ENCODE measurements around the gene CACNB2. TPM values are rescaled to one million over a fixed set of nuclear protein-coding genes. Genes with fewer than 3 reads are reported as not detected.

CACNB2 gene
- total RNA-seq, 4 donors from 2014 or later: 1.6 to 13.8 (median 5.0) TPM

DNA sequence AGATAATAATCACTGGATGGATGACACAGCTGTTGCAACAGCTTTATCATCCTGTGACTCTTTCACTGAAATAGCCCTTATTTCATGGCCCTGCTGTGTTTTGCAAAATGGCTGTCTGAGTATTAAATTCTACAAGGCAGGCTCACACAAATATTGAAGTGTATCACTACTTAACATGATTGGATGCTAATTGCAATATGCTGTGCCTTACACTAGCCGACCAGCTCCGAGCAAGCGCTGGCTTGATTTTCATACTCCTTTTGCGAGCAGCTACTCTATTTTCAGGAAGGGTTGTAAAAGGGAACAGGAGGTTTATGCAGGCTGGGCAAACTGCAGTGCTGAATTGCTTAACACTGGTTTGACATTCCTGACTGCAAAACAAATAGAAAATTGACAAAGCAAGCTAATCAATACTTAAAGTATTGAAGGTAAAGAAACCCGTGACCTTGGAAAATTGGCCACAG, 121.6 kb downstream of the CACNB2 start:
- Histone ChIP-seq H3K9me3 (no peaks in the 10 kb centered on the region), H3K4me3 (no peak overlapping the region), H3K27ac (no peak overlapping the region), H3K27me3 (no peaks in the 10 kb centered on the region), H3K4me1 (no peaks in the 10 kb centered on the region), H3K36me3 (no peaks in the 10 kb centered on the region)
- WGBS, 2 donors: 76 to 79% methylated on average over 5 of the region's 5 CpGs
- no peak for TF ChIP-seq POLR2A (IDR thresholded peaks at IDR 0.05)
- TF ChIP-seq EP300 (IDR thresholded peaks at IDR 0.05): no peak
- TF ChIP-seq, protein P1, sequence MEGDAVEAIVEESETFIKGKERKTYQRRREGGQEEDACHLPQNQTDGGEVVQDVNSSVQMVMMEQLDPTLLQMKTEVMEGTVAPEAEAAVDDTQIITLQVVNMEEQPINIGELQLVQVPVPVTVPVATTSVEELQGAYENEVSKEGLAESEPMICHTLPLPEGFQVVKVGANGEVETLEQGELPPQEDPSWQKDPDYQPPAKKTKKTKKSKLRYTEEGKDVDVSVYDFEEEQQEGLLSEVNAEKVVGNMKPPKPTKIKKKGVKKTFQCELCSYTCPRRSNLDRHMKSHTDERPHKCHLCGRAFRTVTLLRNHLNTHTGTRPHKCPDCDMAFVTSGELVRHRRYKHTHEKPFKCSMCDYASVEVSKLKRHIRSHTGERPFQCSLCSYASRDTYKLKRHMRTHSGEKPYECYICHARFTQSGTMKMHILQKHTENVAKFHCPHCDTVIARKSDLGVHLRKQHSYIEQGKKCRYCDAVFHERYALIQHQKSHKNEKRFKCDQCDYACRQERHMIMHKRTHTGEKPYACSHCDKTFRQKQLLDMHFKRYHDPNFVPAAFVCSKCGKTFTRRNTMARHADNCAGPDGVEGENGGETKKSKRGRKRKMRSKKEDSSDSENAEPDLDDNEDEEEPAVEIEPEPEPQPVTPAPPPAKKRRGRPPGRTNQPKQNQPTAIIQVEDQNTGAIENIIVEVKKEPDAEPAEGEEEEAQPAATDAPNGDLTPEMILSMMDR (IDR thresholded peaks at IDR 0.05): no peak
- no peak for DNase-seq (ENCODE audit: low spot score in 2 of 2)

DNA sequence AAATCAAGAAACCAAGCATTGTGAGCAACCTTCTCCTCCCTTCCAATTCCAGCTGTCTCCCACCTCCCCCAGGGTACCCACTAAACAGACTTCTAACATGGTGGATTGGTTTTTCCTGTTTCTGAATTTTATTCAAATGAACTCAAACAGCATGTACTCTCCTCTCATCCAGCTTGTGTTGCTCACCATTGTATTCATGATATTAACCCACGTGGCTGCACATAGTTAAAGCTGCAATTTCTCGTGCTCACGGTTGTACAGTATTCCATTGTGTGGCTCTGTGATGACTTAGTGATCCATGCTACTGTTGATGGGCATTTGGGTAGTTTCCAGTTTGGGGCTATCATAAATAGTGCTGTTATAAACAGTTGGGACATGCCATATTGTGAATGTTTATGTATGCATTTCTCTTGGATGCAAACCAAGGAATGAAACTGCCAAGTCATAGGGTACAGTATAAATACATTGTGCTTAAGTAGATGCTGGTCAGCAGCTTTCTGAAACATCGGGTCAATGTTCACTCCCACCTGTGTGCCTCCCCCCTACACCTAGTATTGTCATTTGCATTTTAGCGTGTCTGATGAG, 124.3 kb downstream of the CACNB2 start:
- Histone ChIP-seq H3K4me3 (no peak overlapping the region), H3K27me3 (no peaks in the 10 kb centered on the region), H3K9me3 (no peaks in the 10 kb centered on the region), H3K4me1 (no peaks in the 10 kb centered on the region), H3K27ac (no peak overlapping the region), H3K36me3 (no peaks in the 10 kb centered on the region)
- no peak for DNase-seq (ENCODE audit: low spot score in 2 of 2)
- 62 to 65% methylated on average over 5 of the region's 5 CpGs for WGBS, 2 donors
- TF ChIP-seq, protein P1 (IDR thresholded peaks at IDR 0.05): no peak
- TF ChIP-seq POLR2A (IDR thresholded peaks at IDR 0.05) (no peak), EP300 (IDR thresholded peaks at IDR 0.05) (no peak)

DNA sequence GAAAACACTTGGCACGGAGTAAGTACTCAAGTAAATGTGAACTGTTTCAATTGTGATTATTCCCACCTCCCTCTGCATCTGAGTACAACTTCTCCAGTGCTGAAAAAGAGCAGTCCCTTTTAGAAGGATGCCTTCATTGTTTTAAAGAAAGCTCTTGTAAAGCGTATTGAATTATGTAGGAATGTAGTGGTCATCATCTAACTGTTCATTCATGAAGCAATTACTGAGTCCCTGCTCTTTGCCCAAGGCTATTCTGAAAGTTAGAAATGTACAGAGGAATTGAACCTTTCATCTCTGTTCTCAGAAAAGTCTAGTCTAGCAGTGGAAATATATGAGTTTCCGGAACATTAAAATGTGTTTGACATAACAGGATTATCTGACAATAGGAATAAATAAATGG, 127.8 kb downstream of the CACNB2 start:
- H3K27me3 ChIP-seq: no peaks in the 10 kb centered on the region
- no peak for DNase-seq (ENCODE audit: low spot score in 2 of 2)
- H3K36me3 ChIP-seq: no peaks in the 10 kb centered on the region
- no peak overlapping the region for H3K27ac ChIP-seq
- H3K9me3 ChIP-seq: no peaks in the 10 kb centered on the region
- no peaks in the 10 kb centered on the region for H3K4me1 ChIP-seq
- H3K4me3 ChIP-seq: no peak overlapping the region
- TF ChIP-seq POLR2A (IDR thresholded peaks at IDR 0.05): no peak
- TF ChIP-seq, protein P1 (IDR thresholded peaks at IDR 0.05): no peak
- no peak for TF ChIP-seq EP300 (IDR thresholded peaks at IDR 0.05)
- WGBS, 2 donors: 50 to 54% methylated on average over 3 of the region's 3 CpGs

DNA sequence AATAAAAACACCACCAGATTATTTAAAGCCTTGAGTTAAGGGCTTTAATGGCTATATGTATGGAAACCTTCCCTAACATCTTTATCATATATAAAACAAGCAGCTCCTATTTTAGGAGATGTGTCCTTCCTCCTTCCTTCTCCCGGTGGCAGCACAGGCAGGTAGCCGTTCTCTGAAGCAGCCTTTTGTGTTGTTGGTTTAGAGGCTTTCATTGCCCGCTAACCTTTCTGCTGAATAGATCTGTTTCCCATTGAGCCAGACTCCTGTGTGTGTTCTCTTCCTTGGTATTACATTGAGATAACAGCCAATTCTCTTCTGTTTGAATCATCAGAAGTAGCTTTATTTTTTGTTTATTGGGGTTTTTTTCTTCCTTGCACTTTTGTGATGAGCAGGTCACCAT, 131.3 kb downstream of the CACNB2 start:
- DNase-seq (ENCODE audit: low spot score in 2 of 2): no peak

DNA sequence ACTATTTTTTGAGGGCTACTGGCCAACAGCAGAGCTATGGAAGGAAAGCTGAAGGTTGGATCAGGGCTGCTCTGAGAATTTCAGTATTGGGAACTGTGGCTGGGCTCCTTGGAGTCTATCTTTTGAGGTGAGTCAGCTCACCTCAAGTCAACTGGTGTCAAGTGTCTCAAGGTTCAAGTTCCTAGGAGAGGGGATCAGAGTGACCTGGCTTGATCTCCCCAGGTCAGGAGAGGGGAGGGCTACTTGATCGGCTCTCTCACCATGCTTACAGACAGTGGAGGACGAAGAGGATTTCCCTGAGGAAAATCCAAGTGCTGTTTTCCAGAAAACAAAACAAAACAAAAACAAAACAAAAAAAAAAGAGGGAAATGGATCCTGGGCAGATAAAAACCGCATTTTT, 132.8 kb downstream of the CACNB2 start:
- Histone ChIP-seq H3K36me3 (no peaks in the 10 kb centered on the region), H3K4me1 (no peaks in the 10 kb centered on the region), H3K27ac (no peak overlapping the region), H3K27me3 (no peaks in the 10 kb centered on the region), H3K9me3 (no peaks in the 10 kb centered on the region), H3K4me3 (no peak overlapping the region)
- no peak for TF ChIP-seq POLR2A (IDR thresholded peaks at IDR 0.05)
- TF ChIP-seq EP300 (IDR thresholded peaks at IDR 0.05): no peak
- TF ChIP-seq, protein P1 (IDR thresholded peaks at IDR 0.05): no peak
- no peak for DNase-seq (ENCODE audit: low spot score in 2 of 2)
- WGBS, 2 donors: 76 to 78% methylated on average over 3 of the region's 3 CpGs

More for the DNA sequence above, 131.3 kb downstream of the CACNB2 start:
- H3K36me3 ChIP-seq: no peaks in the 10 kb centered on the region
- H3K4me3 ChIP-seq: no peak overlapping the region
- no peaks in the 10 kb centered on the region for H3K27me3 ChIP-seq
- TF ChIP-seq, protein P1 (IDR thresholded peaks at IDR 0.05): no peak
- TF ChIP-seq EP300 (IDR thresholded peaks at IDR 0.05) (no peak), POLR2A (IDR thresholded peaks at IDR 0.05) (no peak)
- H3K4me1 ChIP-seq: no peaks in the 10 kb centered on the region
- H3K27ac ChIP-seq: no peak overlapping the region
- no peaks in the 10 kb centered on the region for H3K9me3 ChIP-seq
- 49 to 67% methylated on average over 3 of the region's 3 CpGs for WGBS, 2 donors

Data from tibial nerve (tissue), 4 donors.